Measurements from ENCODE around the gene PRPH. TPM values are rescaled to one million over a fixed set of nuclear protein-coding genes. Genes with fewer than 3 reads are reported as not detected.
"Not testable (repeated sequence)": the region's sequence is repeated elsewhere in the genome, so short reads cannot be mapped to it uniquely, and the experiment has no call there.

Gene PRPH
- total and polyA plus RNA-seq, 5 experiments from 2014 or later: not detected

- ATAC-seq (no peak), DNase-seq (no peak)
- peaks cover 14 to 29% (median 24%) of the 10 kb centered on the region in 4 donors for H3K4me1 Mint-ChIP-seq
- POLR2A ChIA-PET: interaction anchor here (0.5 to 1.6 kb wide), 5 partner anchors 9 to 420 kb away, joined by 3 to 5 read pairs (median 5); partner anchors contain the start of gene TROAP
- peak overlapping the region in 3 of 10 donors; percentile 21 to 48 (median 29) for H3K27ac Mint-ChIP-seq
- H3K9me3 Mint-ChIP-seq: peaks cover 0 to 3% (median 0%) of the 10 kb centered on the region in 9 donors
- H3K27me3 Mint-ChIP-seq: peaks cover 30 to 59% (median 48%) of the 10 kb centered on the region in 5 donors
- peak overlapping the region in 5 of 10 donors; percentile 22 to 74 (median 33) for H3K4me3 Mint-ChIP-seq
- H3K36me3 Mint-ChIP-seq: no peaks in the 10 kb centered on the region
These were observed 37.5 kb downstream of the PRPH start for GRCh38 chr12:49332441-49332861.

GRCh38 chr12:49332891-49333371 is 38.0 kb downstream of the PRPH start:
- ATAC-seq (no peak), DNase-seq (no peak)
- Mint-ChIP-seq H3K27ac (peak overlapping the region in 1 of 10 donors; percentile 48), H3K4me1 (peaks cover 19 to 34% (median 29%) of the 10 kb centered on the region in 4 donors), H3K9me3 (peaks cover 0 to 3% (median 0%) of the 10 kb centered on the region in 9 donors), H3K4me3 (peak overlapping the region; percentile 22 to 74 (median 51)), H3K27me3 (peaks cover 34 to 64% (median 53%) of the 10 kb centered on the region in 5 donors), H3K36me3 (no peaks in the 10 kb centered on the region)
- POLR2A ChIA-PET: interaction anchor here (0.5 to 1.5 kb wide), 4 partner anchors 10 to 420 kb away, joined by 3 to 5 read pairs (median 4); partner anchors contain the start of gene TROAP

- not testable (repeated sequence) for H3K36me3 Mint-ChIP-seq, H3K9me3 Mint-ChIP-seq, ATAC-seq, DNase-seq, H3K27ac Mint-ChIP-seq
- H3K4me1 Mint-ChIP-seq: peaks cover 20 to 37% (median 30%) of the 10 kb centered on the region in 4 donors
- POLR2A ChIA-PET: interaction anchor here (0.7 to 1.2 kb wide), 2 partner anchors 11 to 344 kb away, joined by 3 to 5 read pairs; partner anchors contain the start of gene TROAP
- H3K4me3 Mint-ChIP-seq: peak overlapping the region in 1 of 10 donors; percentile 39
- peaks cover 36 to 72% (median 61%) of the 10 kb centered on the region in 5 donors for H3K27me3 Mint-ChIP-seq
These were observed 38.8 kb downstream of the PRPH start for GRCh38 chr12:49333778-49334177.

- H3K4me1 Mint-ChIP-seq: peaks cover 20 to 37% (median 30%) of the 10 kb centered on the region in 4 donors
- peaks cover 0 to 3% (median 0%) of the 10 kb centered on the region in 9 donors for H3K9me3 Mint-ChIP-seq
- ATAC-seq (no peak), DNase-seq (no peak)
- H3K27ac Mint-ChIP-seq: peak overlapping the region in 1 of 10 donors; percentile 85
- POLR2A ChIA-PET: interaction anchor here (1.2 to 1.4 kb wide), 2 partner anchors 12 kb away, joined by 3 read pairs; partner anchors contain the start of gene TROAP
- H3K36me3 Mint-ChIP-seq: no peaks in the 10 kb centered on the region
- H3K4me3 Mint-ChIP-seq: peak overlapping the region in 2 of 10 donors; percentile 25 to 26
- H3K27me3 Mint-ChIP-seq: peaks cover 36 to 77% (median 66%) of the 10 kb centered on the region in 5 donors
These were observed 39.3 kb downstream of the PRPH start for GRCh38 chr12:49334226-49334625.

- POLR2A ChIA-PET: interaction anchor here (1.4 kb wide), 1 partner anchor 11 kb away, joined by 3 read pairs; no protein-coding TSS in a partner anchor
- H3K27me3 Mint-ChIP-seq: peaks cover 36 to 81% (median 70%) of the 10 kb centered on the region in 5 donors
- peak overlapping the region in 1 of 10 donors; percentile 26 for H3K4me3 Mint-ChIP-seq
- peaks cover 20 to 37% (median 30%) of the 10 kb centered on the region in 4 donors for H3K4me1 Mint-ChIP-seq
- H3K9me3 Mint-ChIP-seq: peaks cover 0 to 3% (median 0%) of the 10 kb centered on the region in 9 donors
- DNase-seq (no peak), ATAC-seq (no peak)
- peak overlapping the region in 1 of 10 donors; percentile 85 for H3K27ac Mint-ChIP-seq
- H3K36me3 Mint-ChIP-seq: no peaks in the 10 kb centered on the region
These were observed 39.7 kb downstream of the PRPH start for GRCh38 chr12:49334681-49335080.

- H3K27ac Mint-ChIP-seq: no peak overlapping the region
- peaks cover 36 to 88% (median 76%) of the 10 kb centered on the region in 5 donors for H3K27me3 Mint-ChIP-seq
- peaks cover 0 to 3% (median 0%) of the 10 kb centered on the region in 9 donors for H3K9me3 Mint-ChIP-seq
- DNase-seq (no peak), ATAC-seq (no peak)
- POLR2A ChIA-PET: interaction anchor here (0.6 to 1.4 kb wide), 2 partner anchors 11 to 21 kb away, joined by 3 read pairs; no protein-coding TSS in a partner anchor
- peaks cover 20 to 37% (median 30%) of the 10 kb centered on the region in 4 donors for H3K4me1 Mint-ChIP-seq
- peak overlapping the region in 8 of 10 donors; percentile 31 to 69 (median 46) for H3K4me3 Mint-ChIP-seq
- no peaks in the 10 kb centered on the region for H3K36me3 Mint-ChIP-seq
These were observed 40.4 kb downstream of the PRPH start for GRCh38 chr12:49335118-49335954.

GRCh38 chr12:49335955-49336644 is 41.2 kb downstream of the PRPH start:
- peaks cover 0 to 3% (median 0%) of the 10 kb centered on the region in 9 donors for H3K9me3 Mint-ChIP-seq
- H3K4me3 Mint-ChIP-seq: peak overlapping the region in 2 of 10 donors; percentile 34 to 69
- no peak overlapping the region for H3K27ac Mint-ChIP-seq
- POLR2A ChIA-PET: interaction anchor here (0.6 to 1.5 kb wide), 3 partner anchors 13 to 47 kb away, joined by 3 to 5 read pairs (median 5); partner anchors contain the start of gene TROAP
- peaks cover 36 to 90% (median 76%) of the 10 kb centered on the region in 5 donors for H3K27me3 Mint-ChIP-seq
- H3K36me3 Mint-ChIP-seq: no peaks in the 10 kb centered on the region
- ATAC-seq: no peak
- peaks cover 20 to 37% (median 30%) of the 10 kb centered on the region in 4 donors for H3K4me1 Mint-ChIP-seq
- no peak for DNase-seq

GRCh38 chr12:49336645-49337584 is 42.0 kb downstream of the PRPH start, which contains the start of gene C1QL4:
TSS of gene C1QL4 (minus strand) at chr12:49337188. CDS start at chr12:49336477, 711 bp downstream.
- Mint-ChIP-seq H3K4me1 (peaks cover 20 to 36% (median 30%) of the 10 kb centered on the region in 4 donors), H3K27me3 (peaks cover 30 to 83% (median 68%) of the 10 kb centered on the region in 5 donors), H3K4me3 (peak within 1 kb of the TSS; percentile 20 to 83 (median 76)), H3K27ac (peak within 1 kb of the TSS in 5 of 10 donors; percentile 14 to 77 (median 18)), H3K36me3 (no peaks in the 10 kb centered on the region), H3K9me3 (peaks cover 0 to 3% (median 0%) of the 10 kb centered on the region in 9 donors)
- DNase-seq: peak; percentile 75 to 94 (median 87)
- ATAC-seq: peak; percentile 86
- POLR2A ChIA-PET: interaction anchor here (0.5 to 1.5 kb wide), 3 partner anchors 14 to 654 kb away, joined by 3 to 5 read pairs (median 5); partner anchors contain the start of gene TROAP

GRCh38 chr12:49338830-49339463 is 44.0 kb downstream of the PRPH start:
- H3K4me3 Mint-ChIP-seq: no peak overlapping the region
- POLR2A ChIA-PET: no interaction called here
- peaks cover 27 to 80% (median 63%) of the 10 kb centered on the region in 5 donors for H3K27me3 Mint-ChIP-seq
- no peak overlapping the region for H3K27ac Mint-ChIP-seq
- DNase-seq (no peak), ATAC-seq (no peak)
- H3K9me3 Mint-ChIP-seq: peaks cover 0 to 3% (median 0%) of the 10 kb centered on the region in 9 donors
- peaks cover 22 to 40% (median 39%) of the 10 kb centered on the region in 4 donors for H3K4me1 Mint-ChIP-seq
- H3K36me3 Mint-ChIP-seq: no peaks in the 10 kb centered on the region

GRCh38 chr12:49339464-49339861 is 44.5 kb downstream of the PRPH start:
- no peak overlapping the region for H3K4me3 Mint-ChIP-seq
- DNase-seq (no peak), ATAC-seq (no peak)
- POLR2A ChIA-PET: no interaction called here
- no peak overlapping the region for H3K27ac Mint-ChIP-seq
- H3K9me3 Mint-ChIP-seq: peaks cover 0 to 3% (median 0%) of the 10 kb centered on the region in 9 donors
- H3K36me3 Mint-ChIP-seq: no peaks in the 10 kb centered on the region
- peaks cover 25 to 43% (median 40%) of the 10 kb centered on the region in 4 donors for H3K4me1 Mint-ChIP-seq
- H3K27me3 Mint-ChIP-seq: peaks cover 26 to 80% (median 64%) of the 10 kb centered on the region in 5 donors

All from naive thymus-derived CD8-positive, alpha-beta T cell (primary cell).